ENCODE measurements around the gene CDH4. TPM values are rescaled to one million over a fixed set of nuclear protein-coding genes. Genes with fewer than 3 reads are reported as not detected.

Gene CDH4
- total and polyA plus RNA-seq, 2 of the 13 experiments (the other 11 are each of a cell fraction or from before 2014, with no cell fraction given): not detected

- TF ChIP-seq, protein P1, sequence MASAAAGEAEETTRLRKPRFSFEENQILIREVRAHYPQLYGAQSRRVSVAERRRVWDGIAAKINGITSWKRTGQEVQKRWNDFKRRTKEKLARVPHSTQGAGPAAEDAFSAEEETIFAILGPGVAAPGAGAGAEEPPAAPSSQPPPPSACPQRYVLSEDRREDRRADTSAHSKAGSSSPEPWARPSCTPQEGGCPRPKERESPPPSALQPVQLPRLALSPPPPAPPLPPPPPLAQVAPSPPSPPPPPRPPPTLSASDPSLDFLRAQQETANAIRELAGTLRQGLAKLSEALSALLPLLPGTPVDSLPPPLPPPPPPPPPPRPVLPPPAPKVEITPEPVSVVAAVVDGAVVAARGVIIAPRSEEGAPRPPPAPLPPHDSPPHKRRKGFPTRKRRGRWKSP (CRISPR knock-in tag; IDR thresholded peaks at IDR 0.05): no peak
- TF ChIP-seq CBX1 (IDR thresholded peaks at IDR 0.05; ENCODE audit: low read depth) (peak; percentile 67), ZFP36L2 (CRISPR knock-in tag; IDR thresholded peaks at IDR 0.05) (no peak), ZNF44 (CRISPR knock-in tag; IDR thresholded peaks at IDR 0.05) (no peak), ZNF670 (CRISPR knock-in tag; IDR thresholded peaks at IDR 0.05; ENCODE audit: borderline replicate concordance) (no peak), ZNF10 (CRISPR knock-in tag; IDR thresholded peaks at IDR 0.05; ENCODE audit: borderline replicate concordance, low read depth) (no peak), CSRNP2 (CRISPR knock-in tag; conservative IDR thresholded peaks at IDR 0.05; ENCODE audit: low read depth) (no peak), HDAC6 (IDR thresholded peaks at IDR 0.05; ENCODE audit: low read depth, low read length) (no peak), FOSL1 (CRISPR knock-in tag; IDR thresholded peaks at IDR 0.05; ENCODE audit: borderline replicate concordance) (no peak), HIVEP1 (CRISPR knock-in tag; IDR thresholded peaks at IDR 0.05) (no peak), CHCHD3 (CRISPR knock-in tag; IDR thresholded peaks at IDR 0.05) (no peak), ZFP36 (IDR thresholded peaks at IDR 0.05; ENCODE audit: borderline replicate concordance, low read depth, low read length, partially characterized antibody) (no peak), RFXANK (CRISPR knock-in tag; IDR thresholded peaks at IDR 0.05) (no peak), ESRRA (CRISPR knock-in tag; IDR thresholded peaks at IDR 0.05; ENCODE audit: low read depth) (no peak), MATR3 (CRISPR knock-in tag; IDR thresholded peaks at IDR 0.05) (no peak), SKI (IDR thresholded peaks at IDR 0.05; ENCODE audit: partially characterized antibody) (peak; percentile 18), JDP2 (CRISPR knock-in tag; IDR thresholded peaks at IDR 0.05; ENCODE audit: borderline replicate concordance) (no peak), MED1 (CRISPR knock-in tag; IDR thresholded peaks at IDR 0.05) (no peak), SIN3B (IDR thresholded peaks at IDR 0.05; ENCODE audit: low read length) (no peak), ZNF382 (CRISPR knock-in tag; IDR thresholded peaks at IDR 0.05; ENCODE audit: borderline replicate concordance) (no peak), HDAC1 (CRISPR knock-in tag; IDR thresholded peaks at IDR 0.05) (no peak), MIER3 (CRISPR knock-in tag; IDR thresholded peaks at IDR 0.05; ENCODE audit: borderline replicate concordance) (no peak), ZNF773 (CRISPR knock-in tag; IDR thresholded peaks at IDR 0.05; ENCODE audit: borderline replicate concordance) (no peak)
- TF ChIP-seq, protein P2, sequence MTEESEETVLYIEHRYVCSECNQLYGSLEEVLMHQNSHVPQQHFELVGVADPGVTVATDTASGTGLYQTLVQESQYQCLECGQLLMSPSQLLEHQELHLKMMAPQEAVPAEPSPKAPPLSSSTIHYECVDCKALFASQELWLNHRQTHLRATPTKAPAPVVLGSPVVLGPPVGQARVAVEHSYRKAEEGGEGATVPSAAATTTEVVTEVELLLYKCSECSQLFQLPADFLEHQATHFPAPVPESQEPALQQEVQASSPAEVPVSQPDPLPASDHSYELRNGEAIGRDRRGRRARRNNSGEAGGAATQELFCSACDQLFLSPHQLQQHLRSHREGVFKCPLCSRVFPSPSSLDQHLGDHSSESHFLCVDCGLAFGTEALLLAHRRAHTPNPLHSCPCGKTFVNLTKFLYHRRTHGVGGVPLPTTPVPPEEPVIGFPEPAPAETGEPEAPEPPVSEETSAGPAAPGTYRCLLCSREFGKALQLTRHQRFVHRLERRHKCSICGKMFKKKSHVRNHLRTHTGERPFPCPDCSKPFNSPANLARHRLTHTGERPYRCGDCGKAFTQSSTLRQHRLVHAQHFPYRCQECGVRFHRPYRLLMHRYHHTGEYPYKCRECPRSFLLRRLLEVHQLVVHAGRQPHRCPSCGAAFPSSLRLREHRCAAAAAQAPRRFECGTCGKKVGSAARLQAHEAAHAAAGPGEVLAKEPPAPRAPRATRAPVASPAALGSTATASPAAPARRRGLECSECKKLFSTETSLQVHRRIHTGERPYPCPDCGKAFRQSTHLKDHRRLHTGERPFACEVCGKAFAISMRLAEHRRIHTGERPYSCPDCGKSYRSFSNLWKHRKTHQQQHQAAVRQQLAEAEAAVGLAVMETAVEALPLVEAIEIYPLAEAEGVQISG (CRISPR knock-in tag; IDR thresholded peaks at IDR 0.05): no peak
- TF ChIP-seq, protein P3, sequence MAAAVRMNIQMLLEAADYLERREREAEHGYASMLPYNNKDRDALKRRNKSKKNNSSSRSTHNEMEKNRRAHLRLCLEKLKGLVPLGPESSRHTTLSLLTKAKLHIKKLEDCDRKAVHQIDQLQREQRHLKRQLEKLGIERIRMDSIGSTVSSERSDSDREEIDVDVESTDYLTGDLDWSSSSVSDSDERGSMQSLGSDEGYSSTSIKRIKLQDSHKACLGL (CRISPR knock-in tag; IDR thresholded peaks at IDR 0.05): no peak
Observed at GRCh38 chr20:61965606-61966491, 713.8 kb downstream of the CDH4 start (continued).

Measured in HepG2 (cell line).